AG09309 (cell line): ENCODE results near the gene KMT5B.

Source experiments
- DNase-seq: peaks from one replicate; pipeline ENCODE4 v3.0.0-alpha.2; 2010; ENCODE audit warnings: low read depth
- H3K4me3 ChIP-seq: 2 replicates; pipeline ENCODE4 v1.5.1; 2011; ENCODE audit warnings: mild to moderate bottlenecking, low read depth, low read length, moderate library complexity; ENCODE audit not compliant: control insufficient read depth
- CTCF ChIP-seq: IDR thresholded peaks from 2 replicates; pipeline ENCODE4 v1.5.1; 2011; ENCODE audit warnings: mild to moderate bottlenecking, low read depth, low read length, inconsistent platforms; ENCODE audit not compliant: insufficient read depth, control insufficient read depth; ENCODE audit errors: missing control alignments

The KMT5B gene

GRCh38 chr11:68160100-68160695, 52.9 kb downstream of the KMT5B start:
- DNase-seq: no peak
- no peak overlapping the region for H3K4me3 ChIP-seq
- no peak for TF ChIP-seq CTCF

GRCh38 chr11:68159665-68160064, 53.4 kb downstream of the KMT5B start:
- TF ChIP-seq CTCF: no peak
- H3K4me3 ChIP-seq: no peak overlapping the region
- DNase-seq: no peak

- no peak for TF ChIP-seq CTCF
- H3K4me3 ChIP-seq: no peak overlapping the region
- DNase-seq: no peak
Observed at GRCh38 chr11:68159161-68159560, 53.9 kb downstream of the KMT5B start.

- DNase-seq: no peak
- TF ChIP-seq CTCF: no peak
- H3K4me3 ChIP-seq: no peak overlapping the region
Observed at GRCh38 chr11:68158580-68158979, 54.5 kb downstream of the KMT5B start.

GRCh38 chr11:68153742-68154141, 59.4 kb downstream of the KMT5B start:
- no peak for DNase-seq
- H3K4me3 ChIP-seq: no peak overlapping the region
- no peak for TF ChIP-seq CTCF

GRCh38 chr11:68150037-68150436, 63.1 kb downstream of the KMT5B start:
- H3K4me3 ChIP-seq: no peak overlapping the region
- DNase-seq: no peak
- TF ChIP-seq CTCF: no peak

- H3K4me3 ChIP-seq: no peak overlapping the region
- no peak for DNase-seq
- no peak for TF ChIP-seq CTCF
Observed at GRCh38 chr11:68149417-68149816, 63.7 kb downstream of the KMT5B start.
